HUES64 (cell line): ENCODE measurements around the gene SOCS7.

Experiments used
- H3K27ac ChIP-seq: 2 replicates; pipeline ENCODE4 v1.7.0; 2013; ENCODE audit warnings: low read depth, low read length, inconsistent platforms
- H3K27me3 ChIP-seq: 2 replicates; pipeline ENCODE4 v1.6.1; 2013; ENCODE audit warnings: mild to moderate bottlenecking, low read length; ENCODE audit not compliant: insufficient read depth
- H3K36me3 ChIP-seq: 2 replicates; pipeline ENCODE4 v1.6.1; 2013; ENCODE audit warnings: mild to moderate bottlenecking, low read length; ENCODE audit not compliant: insufficient read depth
- H3K4me1 ChIP-seq: 2 replicates; pipeline ENCODE4 v1.6.1; 2013; ENCODE audit warnings: mild to moderate bottlenecking, low read length, moderate library complexity; ENCODE audit not compliant: insufficient read depth
- H3K4me3 ChIP-seq: 2 replicates; pipeline ENCODE4 v1.5.1; 2013; ENCODE audit warnings: mild to moderate bottlenecking, low read length, moderate library complexity
- H3K9ac ChIP-seq: 2 replicates; pipeline ENCODE4 v1.6.1; 2013; ENCODE audit warnings: mild to moderate bottlenecking, low read depth, low read length
- H3K9me3 ChIP-seq: 2 replicates; pipeline ENCODE4 v1.6.1; 2013; ENCODE audit warnings: low read depth, low read length; ENCODE audit not compliant: insufficient read depth
- WGBS: fragments of 150-250, 120-280 bp; methylation state at CpG from one replicate; pipeline ENCODE4 v1.1.7; 2013; ENCODE audit warnings: missing lambda C conversion rate; 5-methylcytosine and 5-hydroxymethylcytosine counted together

Gene SOCS7

DNA sequence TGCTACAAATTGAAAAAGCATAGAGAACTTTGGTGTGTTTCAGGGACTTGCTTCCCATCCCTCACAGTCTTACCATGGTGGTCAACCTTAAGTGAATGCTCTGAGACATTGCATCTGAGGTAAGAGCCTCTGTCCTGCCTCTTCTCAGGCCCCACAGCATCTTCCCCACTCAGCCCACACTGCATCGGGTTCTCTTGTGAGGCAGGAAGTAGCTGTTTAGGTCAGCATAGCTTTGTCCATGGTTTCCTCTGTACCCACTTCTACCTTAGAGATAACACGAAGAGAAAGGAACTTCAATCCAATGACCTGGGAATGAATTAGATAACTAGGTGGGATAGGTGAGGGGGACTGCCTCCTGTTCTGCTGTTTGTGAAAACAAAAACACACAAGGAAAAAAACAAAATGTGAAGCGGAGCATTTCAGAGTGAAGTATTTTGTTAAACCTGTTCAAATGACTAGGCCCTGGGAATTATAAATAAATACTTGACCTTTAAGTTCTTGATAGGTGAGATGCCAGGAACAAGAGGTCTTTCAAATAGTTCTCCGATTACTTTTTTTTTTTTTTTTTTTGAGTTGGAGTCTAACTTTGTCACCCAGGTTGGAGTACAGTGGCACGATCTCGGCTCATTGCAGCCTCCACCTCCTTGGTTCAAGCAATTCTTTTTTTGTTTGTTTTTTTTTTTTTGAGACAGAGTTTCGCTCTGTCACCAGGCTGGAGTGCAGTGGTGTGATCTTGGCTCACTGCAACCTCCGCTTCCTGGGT is 17.7 kb downstream of the SOCS7 start:
- Histone ChIP-seq H3K9ac (no peak overlapping the region), H3K9me3 (no peaks in the 10 kb centered on the region), H3K27me3 (no peaks in the 10 kb centered on the region), H3K27ac (no peak overlapping the region), H3K4me1 (no peaks in the 10 kb centered on the region; the same call in 1 of the 2 replicates), H3K36me3 (peaks cover 71% of the 10 kb centered on the region), H3K4me3 (no peak overlapping the region)
- WGBS = 98% methylated on average over 8 of the region's 8 CpGs

DNA sequence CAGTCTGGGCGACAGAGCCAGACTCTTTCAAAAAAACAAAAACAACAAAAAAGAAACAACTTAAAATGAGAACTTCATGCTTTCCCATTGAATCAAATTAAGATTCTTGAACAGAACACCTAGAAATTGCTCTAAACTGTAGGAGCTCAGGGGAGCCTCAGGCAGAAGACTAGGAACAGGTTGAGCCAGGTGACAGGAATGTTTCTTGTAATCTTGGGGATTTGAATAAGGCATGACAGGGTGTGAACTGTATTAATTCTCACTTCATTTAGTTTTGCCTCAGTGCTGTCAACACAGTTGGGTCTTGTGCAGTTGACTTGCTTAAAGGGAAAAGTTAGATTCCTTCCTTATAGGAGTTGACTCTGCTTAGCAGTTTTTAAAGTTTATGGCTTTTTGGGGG is 27.8 kb downstream of the SOCS7 start:
- Histone ChIP-seq H3K27me3 (no peaks in the 10 kb centered on the region), H3K9ac (no peak overlapping the region), H3K4me1 (no peaks in the 10 kb centered on the region), H3K9me3 (no peaks in the 10 kb centered on the region), H3K27ac (no peak overlapping the region), H3K4me3 (no peak overlapping the region), H3K36me3 (peaks cover 42% of the 10 kb centered on the region)
- WGBS = 100% methylated on average over 1 of the region's 1 CpG

DNA sequence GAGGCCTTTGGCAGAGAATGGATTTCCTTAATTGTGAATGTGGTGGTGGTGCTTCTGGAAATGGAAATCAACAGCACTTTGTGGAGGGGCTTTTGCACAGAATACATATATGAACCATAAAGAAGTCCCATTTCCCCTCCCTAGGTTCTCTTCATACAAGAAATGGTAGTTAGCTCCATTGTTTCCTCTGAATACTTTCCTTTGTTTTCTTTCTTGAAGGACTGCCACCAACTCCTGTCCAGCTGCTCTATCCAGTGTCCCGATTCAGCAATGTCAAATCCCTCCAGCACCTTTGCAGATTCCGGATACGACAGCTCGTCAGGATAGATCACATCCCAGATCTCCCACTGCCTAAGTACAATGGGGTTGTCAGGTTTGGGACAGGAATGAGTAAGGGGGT is 43.4 kb downstream of the SOCS7 start:
- WGBS = 97% methylated on average over 4 of the region's 4 CpGs
- H3K36me3 ChIP-seq = peaks cover 46% of the 10 kb centered on the region

DNA sequence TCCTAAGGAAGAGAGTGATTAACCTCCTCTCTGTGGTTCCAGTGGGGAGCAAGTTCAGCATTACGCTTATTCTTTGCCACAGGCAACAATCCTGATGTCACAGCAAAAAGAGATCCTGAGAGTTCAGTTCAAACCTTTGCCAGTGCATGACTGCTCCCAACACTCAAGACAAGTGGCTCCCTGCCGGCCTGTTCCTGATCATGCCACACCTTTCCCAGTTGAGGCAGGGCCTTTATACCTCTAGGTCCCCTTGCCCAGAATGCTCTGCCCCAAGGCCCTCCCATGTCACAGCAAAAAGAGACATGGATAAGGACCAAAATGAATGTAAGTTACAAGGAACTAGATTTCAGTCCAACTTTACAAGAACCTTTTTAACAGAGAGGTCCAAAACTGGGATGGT is 45.6 kb downstream of the SOCS7 start:
- H3K4me1 ChIP-seq = no peaks in the 10 kb centered on the region
- H3K36me3 ChIP-seq = peaks cover 67% of the 10 kb centered on the region
- H3K27ac ChIP-seq = no peak overlapping the region
- no peaks in the 10 kb centered on the region for H3K27me3 ChIP-seq
- H3K4me3 ChIP-seq = no peak overlapping the region
- 89% methylated on average over 2 of the region's 2 CpGs for WGBS
- no peak overlapping the region for H3K9ac ChIP-seq
- no peaks in the 10 kb centered on the region for H3K9me3 ChIP-seq

More for the DNA sequence above, 43.4 kb downstream of the SOCS7 start:
- Histone ChIP-seq H3K4me1 (no peaks in the 10 kb centered on the region), H3K9me3 (no peaks in the 10 kb centered on the region), H3K27me3 (no peaks in the 10 kb centered on the region), H3K4me3 (no peak overlapping the region), H3K9ac (no peak overlapping the region), H3K27ac (no peak overlapping the region)

DNA sequence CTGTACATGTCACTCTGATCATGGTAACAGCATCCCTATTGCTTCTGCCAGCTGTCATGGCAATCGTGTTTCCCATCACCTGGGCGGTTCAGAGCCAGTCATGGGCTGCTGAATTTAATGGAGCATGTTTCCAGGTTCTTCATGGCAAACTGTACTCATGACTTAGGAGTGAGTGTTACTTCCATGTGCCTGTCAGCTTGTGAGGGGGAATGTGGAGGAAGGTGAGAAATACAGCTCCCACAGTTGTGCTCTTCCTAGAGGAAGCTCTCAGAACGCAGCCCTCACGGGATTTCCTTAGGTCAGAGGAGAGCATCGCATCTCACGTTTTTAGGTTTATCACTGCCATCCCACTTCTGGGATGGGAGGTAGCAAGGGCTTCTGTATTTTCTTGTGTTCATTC is 48.6 kb downstream of the SOCS7 start:
- no peak overlapping the region for H3K9ac ChIP-seq
- WGBS = 93% methylated on average over 6 of the region's 6 CpGs
- no peak overlapping the region for H3K27ac ChIP-seq
- no peaks in the 10 kb centered on the region for H3K27me3 ChIP-seq
- H3K36me3 ChIP-seq = peaks cover 62% of the 10 kb centered on the region
- H3K9me3 ChIP-seq = no peaks in the 10 kb centered on the region
- H3K4me3 ChIP-seq = no peak overlapping the region
- H3K4me1 ChIP-seq = peaks cover 22% of the 10 kb centered on the region

DNA sequence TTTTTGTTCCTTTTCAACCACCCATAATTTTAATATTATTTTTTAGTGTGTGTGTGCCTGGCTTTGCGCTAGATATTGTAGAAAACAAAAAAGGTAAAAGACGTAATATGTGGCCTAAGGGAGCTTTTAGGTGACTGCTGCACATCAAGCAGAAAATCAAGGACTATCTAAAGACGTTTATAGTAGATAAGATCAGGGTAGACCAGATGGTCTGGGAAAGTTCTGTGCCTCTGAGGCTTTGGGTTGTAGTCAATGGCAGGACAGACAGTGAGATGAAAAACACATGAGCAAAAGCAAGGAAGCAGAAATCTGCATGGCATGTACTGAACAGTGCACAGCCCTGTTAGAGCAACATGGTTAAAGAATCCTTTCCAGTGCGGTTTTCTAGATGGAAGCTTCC is 49.8 kb downstream of the SOCS7 start:
- H3K27me3 ChIP-seq = no peaks in the 10 kb centered on the region
- no peaks in the 10 kb centered on the region for H3K9me3 ChIP-seq
- no peak overlapping the region for H3K9ac ChIP-seq
- no peak overlapping the region for H3K27ac ChIP-seq
- no peak overlapping the region for H3K4me3 ChIP-seq
- peaks cover 22% of the 10 kb centered on the region for H3K4me1 ChIP-seq
- 90% methylated on average over 4 of the region's 4 CpGs for WGBS
- H3K36me3 ChIP-seq = peaks cover 51% of the 10 kb centered on the region

DNA sequence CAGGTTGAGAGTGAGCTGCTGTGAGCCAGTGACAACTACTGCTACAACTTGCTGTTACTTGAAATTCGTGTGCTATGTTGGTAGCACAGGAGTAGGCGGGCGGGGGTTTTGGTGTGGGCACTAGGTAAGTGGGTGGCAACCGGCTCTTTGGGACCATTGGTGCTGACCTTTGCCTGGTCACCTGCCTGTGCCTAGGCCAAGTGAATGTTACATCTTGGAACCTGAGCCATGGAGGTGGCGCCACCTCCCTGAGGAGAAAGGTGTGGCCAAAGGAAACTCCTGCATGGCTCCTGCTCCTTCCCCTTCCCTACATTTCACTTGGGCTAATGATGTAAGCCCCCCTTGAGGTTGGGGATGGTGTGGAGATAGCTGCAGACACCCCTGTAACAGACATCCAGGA is 51.3 kb downstream of the SOCS7 start:
- no peaks in the 10 kb centered on the region for H3K27me3 ChIP-seq
- H3K36me3 ChIP-seq = peaks cover 36% of the 10 kb centered on the region
- WGBS = 89% methylated on average over 5 of the region's 5 CpGs
- no peaks in the 10 kb centered on the region for H3K9me3 ChIP-seq
- no peak overlapping the region for H3K9ac ChIP-seq
- peaks cover 22% of the 10 kb centered on the region for H3K4me1 ChIP-seq
- no peak overlapping the region for H3K4me3 ChIP-seq
- H3K27ac ChIP-seq = no peak overlapping the region

DNA sequence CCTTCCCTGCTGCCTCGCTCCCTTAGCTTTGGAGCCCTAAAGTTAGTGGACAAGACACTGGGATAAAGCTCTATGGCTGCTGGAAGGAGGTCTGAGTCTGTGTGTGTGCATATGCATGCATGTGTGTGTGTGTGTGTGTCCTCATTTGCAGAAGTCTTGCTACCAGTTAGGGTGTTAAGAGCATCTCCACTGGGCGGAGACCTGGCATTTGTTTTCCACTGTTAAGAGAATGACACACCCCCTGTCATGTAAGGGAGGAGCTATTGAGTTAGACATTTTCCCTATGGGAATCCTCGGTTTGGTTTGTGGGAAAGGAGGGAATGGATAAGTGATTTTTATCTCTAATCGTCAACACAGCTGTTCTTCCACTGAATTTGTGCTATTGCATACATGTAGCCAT is 51.8 kb downstream of the SOCS7 start:
- H3K27ac ChIP-seq = no peak overlapping the region
- 59% methylated on average over 4 of the region's 4 CpGs for WGBS
- peaks cover 22% of the 10 kb centered on the region for H3K4me1 ChIP-seq
- H3K4me3 ChIP-seq = no peak overlapping the region
- no peaks in the 10 kb centered on the region for H3K9me3 ChIP-seq
- H3K27me3 ChIP-seq = no peaks in the 10 kb centered on the region
- no peak overlapping the region for H3K9ac ChIP-seq
- peaks cover 34% of the 10 kb centered on the region for H3K36me3 ChIP-seq

DNA sequence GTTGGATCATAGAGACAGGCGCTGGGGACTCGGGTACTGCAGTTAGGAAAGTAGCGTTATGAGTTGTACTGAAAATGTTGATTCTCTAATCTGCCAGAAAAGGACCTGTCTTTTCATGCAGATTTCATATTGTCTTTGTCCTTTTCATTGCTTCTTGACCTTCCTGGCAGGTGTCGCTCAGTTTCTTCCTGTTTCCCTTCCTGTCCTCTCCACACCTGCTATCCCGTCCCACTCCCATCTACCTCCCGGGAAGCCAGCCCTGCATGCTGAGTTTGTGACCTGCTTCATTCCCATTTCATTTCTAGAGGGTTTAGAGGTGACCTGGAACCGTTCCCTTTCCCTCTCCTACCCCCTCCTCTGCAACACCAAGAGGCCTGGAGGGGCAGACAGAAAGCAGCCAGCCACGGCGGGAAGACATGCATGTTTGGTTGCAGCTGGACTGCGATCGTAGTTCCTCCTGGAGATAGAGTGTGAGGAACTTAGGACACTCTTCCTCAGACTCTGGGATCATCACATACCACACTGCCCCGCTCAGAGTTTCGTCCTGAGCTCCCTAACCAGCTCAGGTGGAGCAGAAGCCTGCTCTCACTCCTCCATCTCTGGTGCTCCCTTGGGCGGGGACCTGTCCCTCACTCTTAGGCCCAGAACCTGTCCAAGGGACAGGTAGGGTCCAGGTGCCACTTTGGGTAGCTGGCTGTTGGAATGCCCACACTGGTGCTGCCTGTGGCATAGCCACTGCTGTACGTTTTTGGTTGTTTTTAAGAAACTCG is 52.7 kb downstream of the SOCS7 start:
- 62% methylated on average over 16 of the region's 16 CpGs for WGBS
- Histone ChIP-seq H3K27ac (no peak overlapping the region; the same call in 1 of the 2 replicates), H3K4me1 (peaks cover 22% of the 10 kb centered on the region), H3K4me3 (no peak overlapping the region), H3K36me3 (peaks cover 29% of the 10 kb centered on the region), H3K27me3 (no peaks in the 10 kb centered on the region), H3K9ac (no peak overlapping the region), H3K9me3 (no peaks in the 10 kb centered on the region)

DNA sequence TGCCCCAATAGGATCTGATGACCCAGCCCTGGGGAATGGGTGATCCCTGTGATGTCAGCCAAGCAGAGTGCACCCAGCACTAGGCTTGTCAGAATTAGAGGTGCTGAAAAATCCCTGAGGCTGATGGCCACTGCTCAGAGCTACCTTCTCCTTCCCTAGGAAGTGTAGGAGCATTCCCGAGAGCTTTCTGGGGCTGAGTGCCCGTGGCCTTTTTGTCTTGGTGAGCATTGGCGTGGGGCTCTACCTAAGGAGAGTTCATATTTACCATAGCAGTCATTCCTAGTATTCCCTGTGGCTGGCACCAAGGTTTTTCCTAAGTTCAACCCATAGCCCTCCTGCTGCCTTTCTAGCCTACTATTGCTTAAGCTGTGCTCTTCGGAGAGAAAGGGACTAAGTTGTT is 54.0 kb downstream of the SOCS7 start:
- no peaks in the 10 kb centered on the region for H3K9me3 ChIP-seq
- WGBS = 92% methylated on average over 4 of the region's 4 CpGs
- H3K4me3 ChIP-seq = no peak overlapping the region
- no peaks in the 10 kb centered on the region for H3K27me3 ChIP-seq
- H3K9ac ChIP-seq = no peak overlapping the region
- H3K27ac ChIP-seq = no peak overlapping the region
- H3K4me1 ChIP-seq = peaks cover 22% of the 10 kb centered on the region
- peaks cover 16% of the 10 kb centered on the region for H3K36me3 ChIP-seq

DNA sequence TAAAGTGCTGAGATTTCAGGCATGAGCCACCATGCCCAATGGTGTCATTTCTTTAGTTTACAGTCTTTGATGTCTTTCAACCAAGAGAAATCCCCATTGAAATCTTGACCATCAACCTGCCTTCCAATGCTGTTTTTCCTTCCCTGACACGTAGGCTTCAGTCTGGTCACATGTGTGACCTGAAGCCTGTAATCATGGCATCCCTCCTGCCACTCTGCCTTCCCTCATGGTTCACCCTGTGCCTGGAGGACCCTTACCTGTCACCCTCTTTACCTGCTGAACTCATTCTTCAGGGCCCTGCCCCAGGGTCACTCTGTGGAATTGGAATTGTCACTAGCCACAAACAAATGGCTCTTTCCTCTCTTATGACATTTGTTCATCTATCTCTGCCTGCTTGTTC is 58.6 kb downstream of the SOCS7 start:
- H3K27me3 ChIP-seq = no peaks in the 10 kb centered on the region
- peaks cover 7% of the 10 kb centered on the region for H3K4me1 ChIP-seq
- H3K4me3 ChIP-seq = no peak overlapping the region
- no peaks in the 10 kb centered on the region for H3K9me3 ChIP-seq
- H3K27ac ChIP-seq = no peak overlapping the region
- no peaks in the 10 kb centered on the region for H3K36me3 ChIP-seq
- WGBS = 83% methylated on average over 1 of the region's 1 CpG
- H3K9ac ChIP-seq = no peak overlapping the region
